Smooth muscle cell (in vitro differentiated cells): ENCODE measurements around the gene MROH9. TPM values are rescaled to one million over a fixed set of nuclear protein-coding genes. Genes with fewer than 3 reads are reported as not detected.

Experiments
- DNase-seq: peaks from one replicate; lab custom pipeline; 2025; ENCODE audit not compliant: unreplicated experiment; lab: John Stamatoyannopoulos, UW
- H2AFZ ChIP-seq: fragments of 200-600 bp; sonication (generic); 2 replicates; pipeline ENCODE4 v1.6.0; 2016; ENCODE audit warnings: antibody characterized with exemption, low read depth, mild to moderate bottlenecking
- H3F3A ChIP-seq: fragments of 200-600 bp; sonication (generic); 2 replicates; pipeline ENCODE4 v1.6.0; 2017; ENCODE audit warnings: antibody characterized with exemption, low read depth
- H3K27ac ChIP-seq: fragments of 200-600 bp; sonication (generic); 2 replicates; pipeline ENCODE4 v1.5.1; 2016; ENCODE audit warnings: low read depth, mild to moderate bottlenecking
- H3K27me3 ChIP-seq: fragments of 200-600 bp; sonication (generic); 2 replicates; pipeline ENCODE4 v1.6.1; 2016; ENCODE audit warnings: low read depth, mild to moderate bottlenecking
- H3K36me3 ChIP-seq: fragments of 200-600 bp; sonication (generic); 2 replicates; pipeline ENCODE4 v1.5.1; 2016; ENCODE audit warnings: low read depth
- H3K4me1 ChIP-seq: fragments of 200-600 bp; sonication (generic); 2 replicates; pipeline ENCODE4 v1.5.1; 2016; ENCODE audit warnings: low read depth
- H3K4me2 ChIP-seq: fragments of 200-600 bp; sonication (generic); 2 replicates; pipeline ENCODE4 v1.6.0; 2016; ENCODE audit warnings: mild to moderate bottlenecking
- H3K4me3 ChIP-seq: fragments of 200-600 bp; sonication (generic); 2 replicates; pipeline ENCODE4 v1.5.1; 2016; ENCODE audit warnings: mild to moderate bottlenecking
- H3K79me2 ChIP-seq: fragments of 200-600 bp; sonication (generic); 2 replicates; pipeline ENCODE4 v1.6.0; 2016; ENCODE audit warnings: low read depth, mild to moderate bottlenecking
- H3K9ac ChIP-seq: fragments of 200-600 bp; sonication (generic); 2 replicates; pipeline ENCODE4 v1.6.0; 2016; ENCODE audit warnings: low read depth
- H3K9me3 ChIP-seq: fragments of 200-600 bp; sonication (generic); replicated peaks from 2 replicates; pipeline ENCODE4 v1.5.1; 2016; ENCODE audit warnings: low read depth
- H4K20me1 ChIP-seq: fragments of 200-600 bp; sonication (generic); 2 replicates; pipeline ENCODE4 v1.6.0; 2016; ENCODE audit warnings: low read depth
- WGBS: methylation state at CpG from one replicate; pipeline ENCODE4 v1.1.7; 2016; ENCODE audit warnings: low lambda C conversion rate; 5-methylcytosine and 5-hydroxymethylcytosine counted together
- polyA plus RNA-seq: library from polyadenylated mRNA; unstranded; fragments of >200 nt; fragmentation: Nextera tagmentation; extraction: Ambion mirVana; gene quantifications from 2 replicates; pipeline ENCODE4 v1.2.1, GENCODE V29; 2016
- total RNA-seq: library from RNA; depleted of rRNA; stranded (reverse); fragments of >200 nt; gene quantifications from 2 replicates; pipeline ENCODE4 v1.2.3, GENCODE V29; 2014
- TF ChIP-seq, protein P1 (sequence below): fragments of 200-600 bp; sonication (generic); IDR thresholded peaks from 2 replicates; pipeline ENCODE4 v1.5.1; 2017; ENCODE audit warnings: borderline replicate concordance, mild to moderate bottlenecking, antibody characterized with exemption; ENCODE audit not compliant: insufficient read depth, poor library complexity, severe bottlenecking

The MROH9 gene
- total and polyA plus RNA-seq, 2 experiments from 2014 or later = not detected

DNA sequence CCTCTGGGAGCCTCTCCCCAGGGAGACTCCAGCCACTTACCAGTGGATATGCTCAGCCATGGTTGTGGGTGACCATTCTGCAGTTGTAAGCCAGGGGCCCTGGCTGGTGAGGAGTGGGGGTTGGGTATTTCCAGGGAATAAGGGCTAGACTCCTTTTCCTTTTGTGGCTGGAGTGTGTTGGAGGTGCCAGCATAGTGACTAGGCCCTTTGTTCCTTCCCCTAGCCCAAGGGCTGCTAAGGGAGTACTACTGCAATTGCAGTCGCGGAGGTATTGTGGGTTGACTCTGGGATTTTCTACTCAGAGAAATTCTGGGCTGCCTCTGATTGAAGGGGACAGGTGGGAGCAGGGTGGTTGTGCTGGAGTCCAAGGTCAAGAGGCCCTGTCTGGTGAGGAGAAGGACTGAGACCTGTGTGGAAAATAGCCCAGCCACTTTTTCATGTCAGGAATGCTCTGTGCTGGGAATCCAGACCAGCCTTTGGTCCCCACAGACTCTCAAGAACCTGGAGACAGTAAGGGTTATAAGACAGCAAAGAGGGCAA is 43.1 kb downstream of the MROH9 start:
- H3K36me3 ChIP-seq = no peaks in the 10 kb centered on the region
- no peak overlapping the region for H3K4me3 ChIP-seq
- H4K20me1 ChIP-seq = no peaks in the 10 kb centered on the region
- H3K9me3 ChIP-seq = no peaks in the 10 kb centered on the region
- no peaks in the 10 kb centered on the region for H3F3A ChIP-seq
- H3K27me3 ChIP-seq = no peaks in the 10 kb centered on the region
- WGBS = 89% methylated on average over 2 of the region's 2 CpGs
- TF ChIP-seq, protein P1, sequence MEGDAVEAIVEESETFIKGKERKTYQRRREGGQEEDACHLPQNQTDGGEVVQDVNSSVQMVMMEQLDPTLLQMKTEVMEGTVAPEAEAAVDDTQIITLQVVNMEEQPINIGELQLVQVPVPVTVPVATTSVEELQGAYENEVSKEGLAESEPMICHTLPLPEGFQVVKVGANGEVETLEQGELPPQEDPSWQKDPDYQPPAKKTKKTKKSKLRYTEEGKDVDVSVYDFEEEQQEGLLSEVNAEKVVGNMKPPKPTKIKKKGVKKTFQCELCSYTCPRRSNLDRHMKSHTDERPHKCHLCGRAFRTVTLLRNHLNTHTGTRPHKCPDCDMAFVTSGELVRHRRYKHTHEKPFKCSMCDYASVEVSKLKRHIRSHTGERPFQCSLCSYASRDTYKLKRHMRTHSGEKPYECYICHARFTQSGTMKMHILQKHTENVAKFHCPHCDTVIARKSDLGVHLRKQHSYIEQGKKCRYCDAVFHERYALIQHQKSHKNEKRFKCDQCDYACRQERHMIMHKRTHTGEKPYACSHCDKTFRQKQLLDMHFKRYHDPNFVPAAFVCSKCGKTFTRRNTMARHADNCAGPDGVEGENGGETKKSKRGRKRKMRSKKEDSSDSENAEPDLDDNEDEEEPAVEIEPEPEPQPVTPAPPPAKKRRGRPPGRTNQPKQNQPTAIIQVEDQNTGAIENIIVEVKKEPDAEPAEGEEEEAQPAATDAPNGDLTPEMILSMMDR = no peak
- H3K9ac ChIP-seq = no peak overlapping the region
- H3K4me2 ChIP-seq = no peak overlapping the region
- no peaks in the 10 kb centered on the region for H3K4me1 ChIP-seq
- no peak overlapping the region for H3K27ac ChIP-seq
- H3K79me2 ChIP-seq = no peaks in the 10 kb centered on the region
- no peak overlapping the region for H2AFZ ChIP-seq
- DNase-seq = no peak

DNA sequence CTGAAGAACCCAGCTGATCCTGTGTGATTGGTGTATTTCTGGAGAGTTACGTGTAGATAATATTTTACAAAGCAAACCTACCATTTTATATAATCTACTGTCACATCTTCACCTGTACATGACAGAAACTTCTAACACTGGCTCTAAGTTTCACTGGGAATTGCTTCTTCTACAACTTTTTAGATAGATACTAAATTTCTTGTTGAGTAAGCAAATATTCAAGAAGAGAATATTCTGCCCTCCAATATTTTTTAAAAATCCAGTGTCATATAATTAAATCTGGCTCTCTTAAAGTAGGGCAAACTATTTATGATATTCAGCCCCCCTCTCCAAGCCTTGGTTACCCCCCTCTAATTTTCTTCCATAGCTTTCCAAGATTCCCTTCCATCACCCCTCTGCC is 50.1 kb downstream of the MROH9 start:
- 92% methylated on average over 1 of the region's 1 CpG for WGBS
- Histone ChIP-seq H3K9ac (no peak overlapping the region), H4K20me1 (no peaks in the 10 kb centered on the region), H3K9me3 (no peaks in the 10 kb centered on the region), H3K36me3 (no peaks in the 10 kb centered on the region), H3K27me3 (no peaks in the 10 kb centered on the region), H2AFZ (no peak overlapping the region), H3K4me3 (no peak overlapping the region), H3K27ac (no peak overlapping the region), H3K79me2 (no peaks in the 10 kb centered on the region), H3K4me2 (no peak overlapping the region), H3K4me1 (no peaks in the 10 kb centered on the region), H3F3A (no peaks in the 10 kb centered on the region)
- TF ChIP-seq, protein P1 = no peak
- DNase-seq = no peak

DNA sequence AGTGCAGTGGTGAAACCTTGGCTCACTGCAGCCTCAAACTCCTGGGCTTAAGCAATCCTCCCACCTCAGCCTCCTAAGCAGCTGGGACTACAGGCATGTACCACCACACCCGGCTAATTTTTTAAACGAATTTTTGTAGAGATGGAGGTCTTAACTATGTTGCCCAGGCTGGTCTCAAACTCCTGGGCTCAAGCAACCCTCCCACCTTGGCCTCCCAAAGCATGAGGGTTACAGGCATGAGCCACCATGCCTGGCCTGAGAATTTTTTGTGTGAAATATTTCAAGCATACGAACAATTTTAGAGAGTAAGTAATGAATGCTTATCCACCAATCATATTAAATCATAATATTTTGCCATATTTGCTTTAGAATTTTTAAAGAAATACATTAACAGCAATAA is 51.6 kb downstream of the MROH9 start:
- 91% methylated on average over 3 of the region's 3 CpGs for WGBS
- Histone ChIP-seq H3F3A (no peaks in the 10 kb centered on the region), H3K4me1 (no peaks in the 10 kb centered on the region), H3K4me3 (no peak overlapping the region), H4K20me1 (no peaks in the 10 kb centered on the region), H2AFZ (no peak overlapping the region), H3K4me2 (no peak overlapping the region), H3K9ac (no peak overlapping the region), H3K9me3 (no peaks in the 10 kb centered on the region), H3K27ac (no peak overlapping the region), H3K27me3 (no peaks in the 10 kb centered on the region), H3K36me3 (no peaks in the 10 kb centered on the region), H3K79me2 (no peaks in the 10 kb centered on the region)
- TF ChIP-seq, protein P1 = no peak
- no peak for DNase-seq

DNA sequence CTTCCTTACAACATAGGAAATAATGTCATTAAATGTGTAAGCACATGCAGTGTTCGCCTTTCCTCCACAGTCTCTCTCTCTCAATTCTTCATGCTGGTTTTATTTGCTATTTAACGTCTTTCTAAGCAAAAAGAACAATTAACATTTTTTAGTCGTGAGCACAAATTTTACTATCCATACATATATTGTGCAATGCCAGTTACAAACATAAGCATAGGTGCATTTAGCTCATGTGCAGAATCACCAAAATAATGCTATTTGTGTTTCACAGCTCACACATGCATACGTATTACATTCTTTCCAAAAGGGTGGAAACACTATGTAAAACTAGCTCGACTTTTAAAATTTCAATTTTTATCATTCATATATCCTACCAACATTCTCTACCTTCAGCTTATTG is 52.1 kb downstream of the MROH9 start:
- no peak for DNase-seq
- Histone ChIP-seq H3K4me1 (no peaks in the 10 kb centered on the region), H3K4me2 (no peak overlapping the region), H3K9me3 (no peaks in the 10 kb centered on the region), H2AFZ (no peak overlapping the region), H3K79me2 (no peaks in the 10 kb centered on the region), H4K20me1 (no peaks in the 10 kb centered on the region), H3K27ac (no peak overlapping the region), H3K36me3 (no peaks in the 10 kb centered on the region), H3K9ac (no peak overlapping the region), H3F3A (no peaks in the 10 kb centered on the region), H3K4me3 (no peak overlapping the region), H3K27me3 (no peaks in the 10 kb centered on the region)
- WGBS = 88% methylated on average over 5 of the region's 5 CpGs
- TF ChIP-seq, protein P1 = no peak
